GM21526 (cell line): ENCODE results near the gene SNRNP40.

Experiments used
- ATAC-seq: cut with Tn5 transposase; IDR thresholded peaks from one replicate; pipeline ENCODE4 v1.9.1; 2021; ENCODE audit warnings: moderate library complexity; ENCODE audit not compliant: unreplicated experiment, low FRiP score

The SNRNP40 gene

DNA sequence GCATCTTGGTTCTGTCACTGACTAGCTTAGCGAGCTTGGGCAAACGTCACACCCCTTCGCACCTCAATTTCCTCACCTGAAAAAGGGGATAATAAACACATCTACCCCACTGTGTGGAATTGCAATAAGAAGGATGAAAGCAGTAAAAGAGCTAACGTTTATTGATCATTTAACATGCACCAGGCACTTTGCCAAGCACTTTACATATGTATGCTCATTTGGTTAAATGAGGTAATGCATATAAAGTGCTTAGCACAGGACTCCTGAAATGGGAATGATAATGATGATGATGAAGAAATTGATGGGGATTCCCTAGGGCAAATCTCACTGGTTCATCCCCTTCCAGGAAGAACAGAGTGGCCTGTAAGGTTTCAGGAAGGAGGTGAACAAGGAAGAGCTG, 61.7 kb downstream of the SNRNP40 start:
- no peak for ATAC-seq

DNA sequence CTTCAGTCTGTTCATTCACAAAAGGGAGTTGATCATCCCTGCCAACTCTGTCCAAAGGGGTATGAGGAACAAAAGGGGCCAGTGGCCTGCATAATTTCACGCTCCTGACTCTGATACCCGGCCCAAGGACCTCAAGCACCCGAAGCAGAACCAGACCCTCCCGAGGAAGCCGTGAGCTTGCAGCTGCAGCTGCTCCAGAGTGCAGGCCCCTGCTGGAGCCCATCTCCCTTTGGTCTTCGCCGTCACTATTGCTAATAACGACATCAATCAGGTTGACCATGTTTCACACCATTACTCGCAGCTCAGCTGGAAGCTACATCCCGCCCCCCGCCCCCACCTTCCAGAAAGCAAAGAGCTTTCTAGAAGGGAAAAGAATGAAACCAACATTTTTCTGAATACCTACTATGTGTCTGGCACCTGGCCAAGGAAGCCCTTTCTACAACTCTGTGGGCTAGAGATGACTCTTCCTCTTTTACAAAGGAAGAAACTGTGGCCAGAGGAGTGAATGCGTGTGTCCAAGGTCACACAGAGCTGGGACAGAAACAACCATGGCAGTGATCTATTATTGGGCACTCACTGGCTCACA, 62.4 kb downstream of the SNRNP40 start:
- no peak for ATAC-seq

DNA sequence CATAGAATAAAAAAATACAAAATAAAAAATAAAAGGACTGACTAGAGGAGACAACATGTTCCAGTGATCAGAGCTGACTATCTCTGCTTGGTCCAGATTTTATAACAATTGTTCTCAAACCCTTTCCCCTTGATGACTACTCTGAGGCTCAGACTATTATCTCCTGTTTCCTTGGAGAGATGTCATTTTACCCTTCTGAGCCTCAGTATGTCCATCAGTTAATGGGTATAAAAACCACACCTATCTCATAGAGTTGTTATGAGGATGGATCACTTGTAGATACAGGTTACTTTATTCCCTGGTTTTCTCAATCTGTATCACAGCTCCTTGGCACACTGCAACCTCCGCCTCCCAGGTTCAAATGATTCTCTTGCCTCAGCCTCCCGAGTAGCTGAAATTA, 63.9 kb downstream of the SNRNP40 start:
- ATAC-seq, result no peak

DNA sequence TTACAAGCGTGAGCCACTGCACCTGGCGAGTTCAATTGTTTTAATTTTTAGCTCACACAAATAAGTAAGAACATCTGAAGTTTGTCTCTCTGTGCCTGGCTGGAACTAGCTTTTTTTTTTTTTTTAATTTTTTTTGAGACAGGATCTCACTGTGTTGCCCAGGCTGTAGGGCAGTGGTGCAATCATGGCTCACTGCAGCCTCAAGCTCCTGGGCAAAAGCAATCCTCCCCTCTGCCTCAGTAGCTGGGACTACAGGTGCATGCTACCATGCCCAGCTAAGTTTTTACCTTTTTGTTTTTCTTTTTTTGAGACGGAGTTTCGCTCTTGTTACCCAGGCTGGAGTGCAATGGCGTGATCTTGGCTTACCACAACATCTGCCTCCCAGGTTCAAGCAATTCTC, 64.8 kb downstream of the SNRNP40 start:
- ATAC-seq, result no peak

DNA sequence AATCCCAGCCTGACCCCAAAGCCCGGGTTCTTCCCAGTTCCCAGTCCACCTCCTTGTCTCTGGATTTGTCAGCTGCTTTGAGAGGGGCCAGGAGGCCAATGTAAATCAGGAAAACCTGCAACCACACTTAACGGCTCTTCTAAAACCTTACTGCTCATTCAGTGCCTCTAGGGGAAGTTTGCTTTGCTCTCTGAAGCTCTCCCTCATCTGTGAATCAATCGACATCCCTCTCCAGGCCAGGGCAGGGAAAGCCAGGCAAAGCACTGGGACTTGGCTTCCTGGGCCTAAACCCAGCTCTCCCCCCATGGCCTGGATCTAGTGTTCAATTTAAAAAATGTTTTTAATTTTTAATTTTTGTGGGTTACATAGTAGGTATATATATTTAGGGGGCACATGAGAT, 66.2 kb downstream of the SNRNP40 start:
- ATAC-seq, result no peak

DNA sequence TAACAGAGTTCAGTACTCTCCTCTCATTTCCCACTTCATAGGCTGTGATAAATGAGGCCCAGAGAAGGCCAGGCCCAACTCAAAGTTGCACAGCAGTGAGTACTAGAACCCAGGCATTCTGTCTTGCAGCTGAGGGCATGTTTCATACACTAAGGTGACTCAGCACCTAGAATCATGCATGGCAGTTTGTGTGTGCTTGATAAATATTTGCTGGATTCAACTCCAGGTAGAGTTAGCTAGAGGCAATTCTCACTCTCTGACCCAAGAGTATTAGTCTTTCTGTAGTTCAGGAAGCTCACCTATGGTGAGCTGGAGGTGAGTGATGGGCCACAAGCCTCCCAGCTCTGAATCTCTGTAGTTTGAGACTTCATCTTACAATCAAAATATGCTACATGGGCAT, 67.6 kb downstream of the SNRNP40 start:
- ATAC-seq, result no peak

DNA sequence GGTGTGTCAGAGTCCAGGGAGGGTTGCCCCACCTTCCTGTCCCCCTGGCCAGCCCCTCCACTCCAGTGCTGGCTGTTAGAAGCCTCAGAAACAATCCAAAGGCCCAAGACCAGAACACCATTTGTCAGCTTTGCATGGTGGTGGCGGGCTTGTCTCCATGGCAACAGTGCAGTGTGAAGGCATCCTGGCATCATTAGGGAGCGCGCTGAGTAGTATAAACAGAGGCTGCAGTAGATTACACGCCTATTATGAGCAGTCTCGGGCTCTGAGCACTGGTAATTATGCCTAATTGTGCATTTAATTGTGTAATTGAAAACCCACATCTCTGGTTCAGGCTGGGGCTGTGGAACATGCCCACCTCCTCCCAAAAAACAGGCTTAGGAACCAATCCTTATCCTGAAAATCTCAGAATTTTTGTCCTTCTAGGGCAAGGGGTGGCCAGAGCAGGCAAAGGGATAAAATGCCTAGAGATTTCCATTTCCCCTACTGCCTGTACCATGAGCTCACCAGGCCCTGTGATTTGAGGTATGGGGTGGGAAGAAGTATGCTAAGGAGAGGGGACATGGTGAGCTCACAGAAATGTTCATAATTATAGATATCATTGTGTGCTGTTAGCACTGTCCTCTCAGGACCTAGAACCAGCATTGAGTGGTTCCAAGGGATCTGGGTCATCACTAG, 68.6 kb downstream of the SNRNP40 start:
- no peak for ATAC-seq

DNA sequence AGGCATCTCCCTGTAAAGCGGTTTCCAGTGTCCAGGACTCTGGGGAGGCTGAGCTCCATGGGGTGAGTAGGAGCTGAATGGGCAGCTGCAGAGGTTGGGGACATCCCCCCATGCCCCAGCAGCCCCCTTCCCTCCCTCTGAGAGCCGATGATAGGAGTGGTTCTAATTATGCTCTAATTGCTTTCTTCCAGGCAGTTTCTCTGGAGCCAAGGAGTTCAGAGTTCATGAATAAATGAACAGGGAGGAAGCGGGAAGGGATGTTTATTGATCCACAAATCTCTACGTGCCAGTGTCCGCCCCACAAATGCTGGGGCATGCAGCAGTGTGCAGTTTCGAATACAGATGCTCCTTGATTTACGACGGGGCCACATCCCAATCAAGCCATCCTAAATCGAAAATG, 72.5 kb downstream of the SNRNP40 start:
- no peak for ATAC-seq

DNA sequence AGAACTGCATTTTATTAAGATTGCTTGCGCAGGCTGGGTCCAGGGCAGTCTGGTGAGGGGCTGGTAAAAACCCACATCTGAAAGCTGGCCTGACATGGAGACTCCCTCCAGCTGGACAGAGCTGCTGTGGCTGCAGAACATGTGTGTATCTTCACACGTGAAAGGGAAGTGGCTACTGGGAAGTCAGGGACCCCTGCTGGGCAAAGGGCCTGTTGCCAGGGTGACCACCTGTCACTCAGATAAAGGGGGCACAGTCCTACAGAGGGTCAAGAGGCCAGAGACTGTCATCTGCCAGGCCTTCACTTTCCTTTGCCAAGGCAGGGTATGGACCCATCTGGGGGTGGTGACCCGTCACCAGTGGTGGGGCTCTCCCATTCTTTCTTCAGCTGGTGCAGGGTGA, 74.4 kb downstream of the SNRNP40 start:
- ATAC-seq, result no peak

DNA sequence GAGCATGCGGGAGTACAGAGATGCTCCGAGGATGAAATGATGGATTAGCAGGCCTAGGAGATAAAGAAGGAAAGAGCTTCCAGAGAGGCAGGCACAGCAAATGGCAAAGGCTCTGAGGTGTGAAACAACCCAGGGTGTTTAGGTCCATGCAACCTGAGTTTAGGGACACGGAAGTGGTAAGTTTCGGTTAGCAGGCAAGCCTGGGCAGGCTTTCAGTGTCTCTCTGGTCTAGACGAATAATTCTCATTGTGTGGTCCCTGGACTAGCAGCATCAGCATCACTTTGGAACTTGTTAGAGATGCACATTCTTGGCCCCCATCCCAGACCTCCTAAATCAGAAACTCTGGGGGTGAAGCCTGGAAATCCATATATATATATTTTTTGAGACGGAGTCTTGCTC, 75.5 kb downstream of the SNRNP40 start:
- no peak for ATAC-seq

DNA sequence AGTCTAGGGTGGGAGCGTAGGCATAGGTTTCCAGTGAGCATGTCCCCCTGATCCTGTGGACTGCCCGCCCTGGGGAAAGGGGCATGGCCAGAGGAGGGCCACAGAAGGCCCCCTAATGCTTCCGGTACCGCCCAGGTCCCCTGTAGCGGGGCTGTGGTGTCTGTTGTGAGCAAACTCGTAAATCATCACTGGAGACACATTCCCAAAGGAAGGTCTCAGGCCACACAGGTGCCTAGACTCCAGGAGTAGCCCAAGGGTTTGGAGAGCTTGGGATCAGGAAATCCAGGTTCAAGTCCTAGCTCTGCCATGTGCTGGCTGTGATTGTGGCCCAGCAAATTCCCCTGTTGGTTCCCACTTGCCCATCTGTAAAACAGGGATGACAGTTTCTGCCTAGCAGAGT, 77.1 kb downstream of the SNRNP40 start:
- no peak for ATAC-seq

DNA sequence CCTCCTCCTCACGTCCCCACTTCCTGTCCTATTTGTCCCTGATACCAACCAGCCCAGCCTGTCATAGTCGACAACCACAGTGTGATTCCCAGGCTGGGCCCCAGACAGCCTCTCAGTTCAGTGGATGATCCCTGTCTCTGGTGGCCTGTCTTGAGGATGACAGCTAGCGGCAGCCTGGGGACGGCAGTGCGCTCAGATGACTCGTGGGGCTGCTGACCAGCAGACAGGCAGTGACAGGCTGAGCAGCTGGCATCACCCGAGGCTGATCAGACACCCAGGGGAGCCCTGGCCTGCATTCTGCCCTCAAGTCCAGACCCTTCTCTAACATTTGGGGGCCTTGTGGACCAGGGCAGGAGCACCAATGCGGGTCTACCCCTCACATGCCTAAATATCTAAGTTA, 77.9 kb downstream of the SNRNP40 start:
- ATAC-seq, result no peak

DNA sequence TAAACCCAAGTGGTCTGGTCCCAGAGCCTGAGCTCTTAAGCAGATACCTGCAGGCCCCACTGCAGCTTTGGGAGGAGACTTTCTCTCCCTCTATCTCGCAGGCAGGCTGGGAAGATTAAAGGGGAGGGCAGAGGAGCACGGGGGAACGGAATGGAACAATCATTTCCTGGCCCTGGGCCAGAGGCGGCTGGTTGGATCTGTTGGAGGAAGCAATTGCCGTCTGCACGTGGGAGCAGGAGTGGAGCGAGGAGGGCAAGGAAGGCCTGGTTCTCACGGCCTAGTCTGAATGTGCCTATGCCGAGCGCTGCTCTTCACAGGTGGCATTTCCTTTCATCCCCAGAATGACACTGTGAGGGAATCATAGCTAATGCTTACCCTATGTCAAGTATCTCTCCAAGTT, 80.6 kb downstream of the SNRNP40 start:
- no peak for ATAC-seq

DNA sequence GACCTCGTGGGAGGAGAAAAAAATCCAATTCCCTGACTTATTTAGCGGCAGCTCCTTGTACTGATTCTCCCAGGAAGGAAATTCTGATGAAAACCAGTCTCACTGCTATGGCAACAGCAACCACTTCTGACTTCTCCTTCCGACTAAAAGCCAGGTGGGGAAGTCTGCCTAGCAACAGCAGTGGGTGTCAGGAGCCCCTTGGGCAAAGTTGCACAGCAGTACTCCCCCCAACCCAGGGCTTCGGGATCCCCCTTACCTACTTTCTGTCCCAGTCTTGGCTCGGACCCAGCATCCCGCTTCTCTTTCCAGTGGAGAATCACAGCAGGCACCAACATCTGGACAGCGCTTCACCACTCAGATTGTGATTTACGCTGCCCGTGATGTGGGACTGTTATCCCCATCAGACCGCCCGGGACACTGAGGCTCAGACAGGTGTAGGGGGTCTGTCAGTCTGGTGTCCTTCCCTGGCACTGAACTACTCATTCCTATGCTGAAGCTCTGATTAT, 81.5 kb downstream of the SNRNP40 start:
- ATAC-seq, result no peak

DNA sequence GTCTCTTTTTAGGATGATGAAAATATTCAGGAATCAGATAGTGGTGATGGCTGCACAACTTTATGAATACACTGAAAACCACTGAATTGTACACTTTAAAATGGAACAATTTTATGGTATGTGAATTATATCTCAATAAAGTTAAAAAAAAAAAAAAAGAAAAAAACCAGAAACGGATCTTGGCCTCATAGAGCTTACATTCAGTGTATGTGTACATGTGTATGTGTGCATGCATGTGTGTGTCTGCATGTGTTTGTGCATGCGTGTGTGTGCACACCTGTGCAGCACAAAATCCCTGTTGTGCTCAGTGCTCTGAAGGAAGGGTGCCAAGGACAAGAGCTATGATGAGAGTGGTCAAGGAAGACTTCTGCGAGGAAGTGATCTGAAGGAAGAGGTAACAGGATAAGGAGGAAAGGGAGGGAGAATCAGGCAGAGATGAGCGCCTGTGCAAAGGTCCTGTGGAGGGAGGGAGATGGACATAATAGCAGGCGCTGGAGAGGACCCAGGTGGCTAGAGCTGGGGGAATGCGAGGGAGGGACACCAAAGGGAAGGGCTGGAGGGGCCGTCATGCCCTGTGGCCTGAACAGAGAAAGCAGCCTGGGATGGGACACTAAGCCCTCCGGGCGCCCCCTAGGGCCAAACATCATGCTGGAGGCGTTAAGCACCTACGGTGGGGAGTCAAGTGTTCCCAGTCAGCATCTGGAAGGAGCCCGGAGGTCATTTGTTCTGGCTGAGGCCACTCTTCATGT, 82.1 kb downstream of the SNRNP40 start:
- ATAC-seq, result no peak
